ENCODE data around the gene CD84. TPM values are rescaled to one million over a fixed set of nuclear protein-coding genes. Genes with fewer than 3 reads are reported as not detected.

CD84 gene
- total and polyA plus RNA-seq, 12 donors, result 1.0 to 29.9 (median 12.4) TPM

- 66 to 84% (median 76%) methylated on average over 5 of the region's 5 CpGs for WGBS, 4 donors
- H3K27ac ChIP-seq, result no peak overlapping the region
- H3K4me3 ChIP-seq, result no peak overlapping the region
- intact Hi-C loops (cut with DNase I), result loop anchor here in 1 of 2 donors (10.0 kb wide), 1 partner anchor 60 kb away; no protein-coding TSS in a partner anchor
- peaks cover 6% of the 10 kb centered on the region for H3K27me3 ChIP-seq
- TF ChIP-seq CTCF (IDR thresholded peaks at IDR 0.05) (no peak), POLR2A (IDR thresholded peaks at IDR 0.05) (no peak)
- H3K36me3 ChIP-seq (replicated peaks in 1 of 2), result no peaks in the 10 kb centered on the region
- no peak for DNase-seq
- H3K9me3 ChIP-seq (replicated peaks in 1 of 3), result no peaks in the 10 kb centered on the region
- no peaks in the 10 kb centered on the region for H3K4me1 ChIP-seq (replicated peaks in 1 of 2)
Measured at GRCh38 chr1:160614410-160614809, 35.1 kb upstream of the CD84 start.

GRCh38 chr1:160612613-160613218, 33.4 kb upstream of the CD84 start:
- Histone ChIP-seq H3K4me3 (no peak overlapping the region), H3K27me3 (peaks cover 6% of the 10 kb centered on the region), H3K9me3 (replicated peaks in 1 of 3) (no peaks in the 10 kb centered on the region), H3K27ac (no peak overlapping the region), H3K4me1 (replicated peaks in 1 of 2) (no peaks in the 10 kb centered on the region), H3K36me3 (replicated peaks in 1 of 2) (no peaks in the 10 kb centered on the region)
- no peak for TF ChIP-seq POLR2A (IDR thresholded peaks at IDR 0.05)
- no peak for TF ChIP-seq CTCF (IDR thresholded peaks at IDR 0.05)
- 63 to 77% (median 68%) methylated on average over 6 of the region's 6 CpGs for WGBS, 4 donors
- no peak for DNase-seq
- intact Hi-C loops (cut with DNase I), result loop anchor here in 1 of 2 donors (10.0 kb wide), 1 partner anchor 62 kb away; no protein-coding TSS in a partner anchor

GRCh38 chr1:160610569-160611242, 31.4 kb upstream of the CD84 start:
- Histone ChIP-seq H3K4me1 (replicated peaks in 1 of 2) (no peaks in the 10 kb centered on the region), H3K4me3 (no peak overlapping the region), H3K9me3 (replicated peaks in 1 of 3) (no peaks in the 10 kb centered on the region), H3K27me3 (peaks cover 6% of the 10 kb centered on the region), H3K27ac (no peak overlapping the region), H3K36me3 (replicated peaks in 1 of 2) (no peaks in the 10 kb centered on the region)
- no peak for DNase-seq
- intact Hi-C loops (cut with DNase I), result loop anchor here in 1 of 2 donors (10.0 kb wide), 1 partner anchor 64 kb away; no protein-coding TSS in a partner anchor
- TF ChIP-seq POLR2A (IDR thresholded peaks at IDR 0.05) (no peak), CTCF (IDR thresholded peaks at IDR 0.05) (no peak)
- WGBS, 4 donors, result 0 to 29% (median 14%) methylated on average over 1 of the region's 1 CpG

GRCh38 chr1:160608941-160609340, 29.6 kb upstream of the CD84 start:
- Histone ChIP-seq H3K4me3 (no peak overlapping the region), H3K4me1 (replicated peaks in 1 of 2) (no peaks in the 10 kb centered on the region), H3K27ac (no peak overlapping the region), H3K36me3 (replicated peaks in 1 of 2) (no peaks in the 10 kb centered on the region), H3K27me3 (peaks cover 6% of the 10 kb centered on the region), H3K9me3 (replicated peaks in 1 of 3) (no peaks in the 10 kb centered on the region)
- no peak for TF ChIP-seq POLR2A (IDR thresholded peaks at IDR 0.05)
- TF ChIP-seq CTCF (IDR thresholded peaks at IDR 0.05), result no peak
- intact Hi-C loops (cut with DNase I), result loop anchor here in 1 of 2 donors (5.0 kb wide), 1 partner anchor 182 kb away; no protein-coding TSS in a partner anchor
- DNase-seq, result no peak

All from adrenal gland (tissue), 12 donors.